GM19193 (cell line): ENCODE measurements around the gene RFTN1.
A peak's percentile ranks its signal among the peaks of the same experiment; 100 is the strongest.

ENCODE experiments used
- POLR2A ChIP-seq: IDR thresholded peaks from 4 replicates; pipeline ENCODE4 v1.6.1; 2011; ENCODE audit not compliant: insufficient read depth, insufficient read length; ENCODE audit errors: extremely low read depth

The RFTN1 gene

GRCh38 chr3:16503191-16503776 is 10.2 kb downstream of the RFTN1 start:
- TF ChIP-seq POLR2A = no peak

DNA sequence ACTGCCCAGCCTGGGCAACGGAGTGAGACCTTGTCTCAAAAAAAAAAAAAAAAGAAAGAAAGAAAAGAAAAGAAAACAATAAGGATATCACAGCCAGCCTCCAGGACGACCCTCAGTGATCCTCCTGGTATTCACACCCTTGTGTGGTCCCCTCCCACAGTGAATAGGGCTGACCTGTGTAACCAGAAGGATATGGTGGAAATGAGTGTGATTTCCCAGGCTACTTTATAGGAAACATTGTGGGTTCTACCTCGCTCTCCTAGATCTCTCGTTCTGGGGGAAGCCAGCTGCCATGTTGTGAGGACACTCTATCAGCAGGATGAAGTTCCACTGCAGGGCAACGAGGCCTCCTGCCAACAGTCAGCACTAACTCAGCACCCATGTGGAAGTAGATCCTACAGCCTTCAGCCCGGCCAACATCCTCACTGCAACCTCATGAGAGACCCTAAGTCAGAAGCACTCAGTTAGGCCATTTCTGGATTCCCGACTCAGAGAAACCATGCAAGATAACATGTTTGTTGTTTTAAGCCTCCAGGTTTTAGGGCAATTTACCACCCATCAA is 11.1 kb downstream of the RFTN1 start:
- TF ChIP-seq POLR2A = no peak

DNA sequence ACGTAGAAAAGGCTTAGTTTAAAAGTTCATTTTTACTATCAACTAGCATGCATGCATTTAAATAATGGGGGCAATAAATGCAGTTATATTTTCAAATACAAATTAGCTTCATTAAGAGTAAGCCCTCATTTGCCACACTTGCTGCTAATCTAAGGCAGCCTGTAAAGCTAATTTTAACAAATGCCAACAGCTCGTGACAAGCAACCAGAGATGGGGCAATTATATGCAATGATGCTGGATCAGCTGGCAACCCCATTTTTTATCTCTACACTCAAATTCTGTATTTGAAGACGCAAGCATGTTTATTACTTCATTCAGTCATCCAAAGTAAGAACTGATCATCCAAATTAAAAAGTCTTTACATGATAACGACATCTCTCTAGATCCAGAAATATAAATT is 12.1 kb downstream of the RFTN1 start:
- TF ChIP-seq POLR2A = no peak

DNA sequence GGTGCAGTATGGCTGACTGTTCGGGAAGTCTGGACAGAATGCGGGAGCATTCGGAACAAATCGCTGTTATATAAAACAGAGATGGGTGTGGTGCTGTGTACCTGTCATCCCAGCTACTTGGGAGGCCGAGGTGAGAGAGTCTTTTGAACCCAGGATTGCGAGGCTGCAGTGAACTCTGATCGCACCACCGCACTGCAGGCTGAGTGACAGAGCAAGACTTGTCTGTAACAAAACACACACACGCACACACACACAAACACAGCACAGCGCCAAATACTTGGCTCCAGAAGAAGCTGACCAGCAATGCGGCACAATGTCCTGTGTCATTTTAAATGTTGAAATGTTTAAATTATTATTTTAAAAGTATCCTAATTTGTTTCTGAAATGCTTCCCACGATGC is 12.6 kb downstream of the RFTN1 start:
- TF ChIP-seq POLR2A = no peak

DNA sequence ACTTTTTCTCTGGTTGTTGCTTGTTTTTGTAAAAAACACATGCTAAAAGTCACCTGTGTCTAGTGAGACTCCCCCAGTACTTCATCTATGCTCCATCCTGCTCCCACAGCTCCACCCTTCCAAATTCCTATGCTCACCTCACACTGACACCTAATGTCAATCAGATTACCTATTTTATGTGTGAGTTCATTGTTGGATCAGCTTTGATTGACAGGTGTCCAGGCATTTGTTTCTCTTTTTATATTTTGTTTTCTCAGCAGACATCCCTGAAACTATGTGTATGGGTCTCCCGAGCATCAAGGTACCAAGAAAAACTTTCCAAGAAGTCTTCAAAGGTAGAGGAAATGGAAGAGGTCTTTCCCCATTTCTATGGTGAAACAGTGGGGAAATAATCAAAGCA is 13.4 kb downstream of the RFTN1 start:
- TF ChIP-seq POLR2A = no peak

GRCh38 chr3:16499351-16499750 is 14.1 kb downstream of the RFTN1 start:
- TF ChIP-seq POLR2A = peak; percentile 31

DNA sequence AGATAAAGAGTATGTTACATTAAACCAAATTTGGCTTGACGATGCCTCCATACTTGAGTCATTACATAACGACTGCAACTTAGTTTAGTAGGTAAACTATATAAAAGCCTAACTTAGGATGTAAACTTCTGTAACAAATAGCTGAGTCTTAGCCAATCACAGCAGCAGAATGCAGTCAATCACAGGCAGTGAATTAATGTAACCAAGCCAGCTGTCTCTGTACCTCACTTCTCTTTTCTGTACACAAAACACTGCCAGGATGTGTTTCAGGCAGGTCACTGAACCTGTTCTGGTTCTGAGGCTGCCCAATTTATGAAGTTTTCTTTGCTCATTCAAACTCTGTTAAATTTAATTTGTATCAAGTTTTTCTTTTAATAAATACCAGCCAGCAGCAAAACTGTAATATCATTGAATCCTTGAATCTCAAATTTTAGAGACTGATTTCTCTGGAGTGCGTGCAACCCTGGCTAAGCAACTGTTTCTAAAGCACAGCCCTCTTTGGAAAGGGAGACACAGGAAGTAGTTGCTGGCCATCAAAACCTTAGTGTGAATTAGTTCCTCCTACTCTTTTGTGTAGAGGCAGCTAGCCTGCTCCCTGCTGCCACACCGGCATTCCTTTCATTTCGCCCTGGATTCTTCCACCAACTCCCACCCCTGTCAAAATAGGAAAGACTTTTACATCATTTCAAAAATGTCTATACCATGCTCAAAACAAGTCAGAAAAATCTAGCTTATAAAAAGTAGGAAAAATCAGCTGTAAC is 15.2 kb downstream of the RFTN1 start:
- TF ChIP-seq POLR2A = no peak

GRCh38 chr3:16496408-16497222 is 16.9 kb downstream of the RFTN1 start:
- no peak for TF ChIP-seq POLR2A

DNA sequence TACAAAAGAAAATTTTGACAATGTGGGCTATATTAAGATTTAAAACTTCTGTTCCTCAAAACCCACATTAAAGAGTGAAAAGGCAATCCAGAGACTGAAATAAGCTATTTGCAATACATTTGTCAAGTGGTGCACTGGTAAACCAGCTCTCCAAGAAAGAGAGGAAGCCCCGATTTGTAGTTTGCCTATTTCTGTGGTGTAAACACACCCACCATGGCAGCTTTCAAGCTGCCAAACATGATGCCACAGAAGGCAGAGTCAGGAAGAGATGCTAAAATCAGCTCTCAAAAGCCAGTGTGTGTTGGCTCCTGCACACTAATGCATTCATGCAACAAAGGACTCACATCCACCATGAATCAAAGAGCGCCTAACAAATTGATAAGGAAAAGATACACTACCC is 17.5 kb downstream of the RFTN1 start:
- no peak for TF ChIP-seq POLR2A

- no peak for TF ChIP-seq POLR2A
Observed at GRCh38 chr3:16494814-16495431, 18.6 kb downstream of the RFTN1 start.

DNA sequence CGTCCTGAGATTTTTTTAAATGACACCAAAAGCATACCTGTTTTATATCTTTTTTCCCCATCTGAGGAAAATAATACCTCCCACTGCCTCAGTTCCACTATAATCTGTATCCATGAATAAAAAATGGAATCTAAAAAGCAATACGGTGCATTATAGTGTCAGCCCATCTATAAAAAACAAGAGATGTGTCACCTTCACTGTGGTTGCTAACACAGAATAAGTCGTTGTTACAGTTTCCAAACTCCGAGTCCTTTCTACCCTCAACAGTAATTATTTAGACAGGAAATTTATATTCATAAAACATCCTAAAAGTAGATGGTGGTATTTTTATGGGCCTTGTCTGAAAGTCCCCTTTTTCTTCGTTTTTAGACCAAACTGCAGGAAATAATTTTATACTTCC is 19.4 kb downstream of the RFTN1 start:
- no peak for TF ChIP-seq POLR2A

DNA sequence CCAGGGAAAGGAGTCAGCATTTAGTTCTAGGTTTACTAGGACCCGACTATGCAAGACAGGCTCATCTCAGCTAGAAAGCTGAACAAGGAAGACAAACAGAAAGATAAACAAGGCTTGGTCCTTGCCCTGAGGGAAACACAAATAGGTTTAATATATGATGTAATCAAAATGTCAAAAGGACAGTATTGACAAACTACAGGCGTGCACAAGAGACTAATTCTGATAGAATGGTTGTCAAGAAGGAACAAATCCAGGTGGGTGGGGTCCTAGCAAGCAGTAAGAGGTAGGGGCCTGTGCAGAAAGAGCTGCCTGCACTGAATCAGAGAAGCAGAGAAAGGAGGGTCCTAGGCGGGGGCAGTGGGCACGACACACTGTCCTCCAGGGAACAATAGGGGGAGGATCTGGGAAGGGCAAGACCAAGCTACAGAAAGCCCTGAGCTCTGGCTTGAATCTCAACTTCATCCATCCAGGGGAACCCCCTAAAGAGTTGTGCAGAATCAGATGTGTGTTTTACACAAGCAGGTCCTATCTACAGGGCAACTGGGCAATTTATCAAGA is 23.4 kb downstream of the RFTN1 start:
- TF ChIP-seq POLR2A = no peak

GRCh38 chr3:16488637-16489036 is 24.9 kb downstream of the RFTN1 start:
- no peak for TF ChIP-seq POLR2A

- TF ChIP-seq POLR2A = no peak
Observed at GRCh38 chr3:16487511-16488175, 25.9 kb downstream of the RFTN1 start.
